GM23338 (cell line): ENCODE results near the gene CCDC28B. TPM values are rescaled to one million over a fixed set of nuclear protein-coding genes. Genes with fewer than 3 reads are reported as not detected.

Experiments used
- ATAC-seq: fragments of 200-7000 bp; cut with Tn5 transposase; 3 replicates; pipeline ENCODE4 v1.9.1; 2020
- DNase-seq: peaks from one replicate; pipeline ENCODE4 v3.0.0-alpha.2; 2015; ENCODE audit warnings: low spot score
- H2AFZ ChIP-seq: fragments of 200-600 bp; sonication (generic); 2 replicates; pipeline ENCODE4 v1.8.0; 2016; ENCODE audit warnings: antibody characterized with exemption, mild to moderate bottlenecking, moderate library complexity
- H3F3A ChIP-seq: fragments of 200-600 bp; sonication (generic); replicated peaks from 2 replicates; pipeline ENCODE4 v1.8.0; 2017; ENCODE audit warnings: antibody characterized with exemption, mixed run types, low read depth
- H3K27ac ChIP-seq: fragments of 200-600 bp; sonication (generic); 2 replicates; pipeline ENCODE4 v1.6.1; 2016; ENCODE audit warnings: low read depth
- H3K27me3 ChIP-seq: fragments of 200-600 bp; sonication (generic); 2 replicates; pipeline ENCODE4 v1.8.0; 2016; ENCODE audit warnings: mild to moderate bottlenecking, mixed run types, moderate library complexity; ENCODE audit not compliant: insufficient read depth
- H3K36me3 ChIP-seq: fragments of 200-600 bp; sonication (generic); 2 replicates; pipeline ENCODE4 v1.8.0; 2016; ENCODE audit warnings: mild to moderate bottlenecking; ENCODE audit not compliant: insufficient read depth
- H3K4me1 ChIP-seq: fragments of 200-600 bp; sonication (generic); 2 replicates; pipeline ENCODE4 v1.8.0; 2016; ENCODE audit warnings: mild to moderate bottlenecking, moderate library complexity; ENCODE audit not compliant: insufficient read depth
- H3K4me2 ChIP-seq: fragments of 200-600 bp; sonication (generic); 2 replicates; pipeline ENCODE4 v1.7.1; 2017; ENCODE audit warnings: mixed run types
- H3K4me3 ChIP-seq: fragments of 200-600 bp; sonication (generic); 2 replicates; pipeline ENCODE4 v1.6.1; 2016; ENCODE audit warnings: mixed run types
- H3K79me2 ChIP-seq: fragments of 200-600 bp; sonication (generic); replicated peaks from 2 replicates; pipeline ENCODE4 v1.8.0; 2017; ENCODE audit warnings: mild to moderate bottlenecking; ENCODE audit not compliant: insufficient read depth
- H3K9me2 ChIP-seq: fragments of 200-600 bp; sonication (generic); 2 replicates; pipeline ENCODE4 v1.8.0; 2017; ENCODE audit not compliant: insufficient read depth
- H4K20me1 ChIP-seq: fragments of 200-600 bp; sonication (generic); replicated peaks from 2 replicates; pipeline ENCODE4 v1.8.0; 2017; ENCODE audit warnings: mild to moderate bottlenecking; ENCODE audit not compliant: insufficient read depth
- H3K27ac Mint-ChIP-seq: 2 replicates; pipeline ENCODE4 v1.8.0; 2020; ENCODE audit warnings: inconsistent platforms, mild to moderate bottlenecking, moderate library complexity, mixed read lengths
- H3K27me3 Mint-ChIP-seq: 3 replicates; pipeline ENCODE4 v1.8.0; 2022; ENCODE audit warnings: low read depth, mild to moderate bottlenecking, moderate library complexity, mixed read lengths, inconsistent platforms; ENCODE audit not compliant: insufficient read depth, poor library complexity
- H3K36me3 Mint-ChIP-seq: 3 replicates; pipeline ENCODE4 v1.8.0; 2021; ENCODE audit warnings: low read depth, mild to moderate bottlenecking, inconsistent platforms, moderate library complexity, mixed read lengths
- H3K4me1 Mint-ChIP-seq: 3 replicates; pipeline ENCODE4 v1.8.0; 2020; ENCODE audit warnings: mild to moderate bottlenecking, inconsistent platforms, mixed read lengths
- H3K4me3 Mint-ChIP-seq: 3 replicates; pipeline ENCODE4 v1.8.0; 2021; ENCODE audit warnings: moderate library complexity, mild to moderate bottlenecking, inconsistent platforms, mixed read lengths
- H3K9me3 Mint-ChIP-seq: 3 replicates; pipeline ENCODE4 v1.8.0; 2020; ENCODE audit warnings: moderate library complexity, mild to moderate bottlenecking, inconsistent platforms, mixed read lengths
- CREB1 ChIP-seq: fragments of 250-450 bp; sonication (Bioruptor Pico); IDR thresholded peaks from 2 replicates; pipeline ENCODE4 v1.5.0; 2020; ENCODE audit warnings: low read depth, mild to moderate bottlenecking, moderate library complexity
- CTCF ChIP-seq, 2 experiments: fragments of 200-600 bp in 1 of 2; sonication (generic) in 1 of 2; conservative IDR thresholded peaks; 2 replicates each; pipeline versions ENCODE4 v1.5.1 to v1.6.1; 2016 to 2017; ENCODE audit warnings: antibody characterized with exemption in 2 of 2, low read depth in 2 of 2, mild to moderate bottlenecking in 2 of 2, moderate library complexity in 1 of 2
- ETS1 ChIP-seq: IDR thresholded peaks from 2 replicates; pipeline ENCODE4 v1.6.1; 2016; ENCODE audit warnings: antibody characterized with exemption
- EZH2 ChIP-seq: fragments of 200-600 bp; sonication (generic); IDR thresholded peaks from one replicate; pipeline ENCODE4 v1.8.0; 2017; ENCODE audit warnings: antibody characterized with exemption, mild to moderate bottlenecking, low read depth; ENCODE audit not compliant: unreplicated experiment
- EZH2phosphoT487 ChIP-seq: fragments of 200-600 bp; sonication (generic); IDR thresholded peaks from one replicate; pipeline ENCODE4 v1.8.1; 2018; ENCODE audit warnings: antibody characterized with exemption; ENCODE audit not compliant: unreplicated experiment
- JUNB ChIP-seq: IDR thresholded peaks from one replicate; pipeline ENCODE4 v1.6.1; 2016; ENCODE audit warnings: antibody characterized with exemption; ENCODE audit not compliant: unreplicated experiment
- NANOG ChIP-seq: IDR thresholded peaks from 2 replicates; pipeline ENCODE4 v1.6.1; 2016; ENCODE audit warnings: antibody characterized with exemption, borderline replicate concordance
- POLR2AphosphoS5 ChIP-seq: IDR thresholded peaks from 2 replicates; pipeline ENCODE4 v1.6.1; 2016; ENCODE audit warnings: antibody characterized with exemption, low read depth
- REST ChIP-seq: IDR thresholded peaks from one replicate; pipeline ENCODE4 v1.6.1; 2018; ENCODE audit warnings: antibody characterized with exemption; ENCODE audit not compliant: unreplicated experiment
- STAT1 ChIP-seq: IDR thresholded peaks from one replicate; pipeline ENCODE4 v1.6.1; 2016; ENCODE audit warnings: antibody characterized with exemption; ENCODE audit not compliant: unreplicated experiment
- ZNF114 ChIP-seq: fragments of 250-450 bp; sonication (Bioruptor Pico); IDR thresholded peaks from 2 replicates; pipeline ENCODE4 v1.5.0; 2020; ENCODE audit warnings: mild to moderate bottlenecking, moderate library complexity
- ZNF331 ChIP-seq: fragments of 250-450 bp; sonication (Bioruptor Pico); IDR thresholded peaks from 2 replicates; pipeline ENCODE4 v1.5.0; 2020; ENCODE audit warnings: low read depth, mild to moderate bottlenecking, moderate library complexity
- ZNF462 ChIP-seq: fragments of 250-450 bp; sonication (Bioruptor Pico); IDR thresholded peaks from 2 replicates; pipeline ENCODE4 v1.5.0; 2020; ENCODE audit warnings: mild to moderate bottlenecking, moderate library complexity
- polyA plus RNA-seq: library from polyadenylated mRNA; unstranded; fragments of >200 nt; fragmentation: Nextera tagmentation; extraction: Ambion mirVana; gene quantifications from 2 replicates; pipeline ENCODE4 v1.2.1, GENCODE V29; 2016
- total RNA-seq: library from RNA; depleted of rRNA; stranded (reverse); fragments of >200 nt; shearing (Covaris generic); gene quantifications from 2 replicates; pipeline ENCODE4 v1.2.3, GENCODE V29; 2014

Gene CCDC28B
- total and polyA plus RNA-seq, 2 experiments from 2014 or later = 8.7 to 35.2 TPM

- H3K27me3 Mint-ChIP-seq = peaks cover 2% of the 10 kb centered on the region
- peaks cover 3% of the 10 kb centered on the region; the same call in 1 of the 3 replicates for H3K4me1 Mint-ChIP-seq
- Histone ChIP-seq H3K36me3 (peaks cover 59% of the 10 kb centered on the region), H3K79me2 (0 out of 2 replicates have a peak, but pooled peaks cover 4% of the 10 kb centered on the region), H3K4me1 (no peaks in the 10 kb centered on the region; the same call in 1 of the 2 replicates), H3K27me3 (no peaks in the 10 kb centered on the region), H3K4me2 (no peak overlapping the region), H3K27ac (no peak overlapping the region), H3K9me2 (no peaks in the 10 kb centered on the region), H3F3A (peaks cover 9% of the 10 kb centered on the region), H4K20me1 (peaks cover 20% of the 10 kb centered on the region), H3K4me3 (no peak overlapping the region), H2AFZ (no peak overlapping the region)
- ATAC-seq (no peak), DNase-seq (no peak)
- no peak overlapping the region for H3K4me3 Mint-ChIP-seq
- H3K36me3 Mint-ChIP-seq = peaks cover 56% of the 10 kb centered on the region
- no peaks in the 10 kb centered on the region for H3K9me3 Mint-ChIP-seq
- TF ChIP-seq REST (no peak), EZH2 (no peak), CREB1 (CRISPR knock-in tag) (no peak), ETS1 (no peak), POLR2AphosphoS5 (no peak), ZNF331 (CRISPR knock-in tag) (no peak), ZNF462 (no peak), STAT1 (no peak), EZH2phosphoT487 (no peak), NANOG (no peak), JUNB (no peak), CTCF (conservative IDR thresholded peaks at IDR 0.05; ENCODE audit: low read depth in 2 of 2) (no peak), ZNF114 (no peak)
- no peak overlapping the region for H3K27ac Mint-ChIP-seq
Measured at GRCh38 chr1:32159189-32159588, 41.2 kb upstream of the CCDC28B start.
